COLO829 (cell line): Measurements from ENCODE around the gene ASIC4.

ENCODE experiments used
- DNase-seq: peaks from one replicate; pipeline ENCODE4 v3.0.0; 2012; ENCODE audit warnings: low spot score

ASIC4 gene

GRCh38 chr2:219498280-219499057 is 15.8 kb upstream of the ASIC4 start, which contains the start of gene GMPPA:
TSS of gene GMPPA (plus strand) at chr2:219498891. CDS start at chr2:219499976, 1,085 bp downstream.
- DNase-seq: peak; percentile 100

- no peak for DNase-seq
Observed at GRCh38 chr2:219499058-219499307, 15.3 kb upstream of the ASIC4 start.

GRCh38 chr2:219499555-219499954 is 14.7 kb upstream of the ASIC4 start:
- DNase-seq: no peak

- no peak for DNase-seq
Observed at GRCh38 chr2:219500135-219500534, 14.1 kb upstream of the ASIC4 start.

GRCh38 chr2:219501849-219502248 is 12.4 kb upstream of the ASIC4 start:
- DNase-seq: no peak

- DNase-seq: no peak
Observed at GRCh38 chr2:219502618-219503017, 11.7 kb upstream of the ASIC4 start.

- DNase-seq: no peak
Observed at GRCh38 chr2:219505585-219505984, 8.7 kb upstream of the ASIC4 start.

GRCh38 chr2:219506153-219506801 is 8.0 kb upstream of the ASIC4 start:
- no peak for DNase-seq

GRCh38 chr2:219506802-219507526 is 7.3 kb upstream of the ASIC4 start:
- DNase-seq: no peak

GRCh38 chr2:219507581-219508443 is 6.5 kb upstream of the ASIC4 start:
- no peak for DNase-seq

- DNase-seq: no peak
Observed at GRCh38 chr2:219508444-219508734, 5.9 kb upstream of the ASIC4 start.

- DNase-seq: no peak
Observed at GRCh38 chr2:219508971-219509779, 5.1 kb upstream of the ASIC4 start.

GRCh38 chr2:219509780-219510511 is 4.3 kb upstream of the ASIC4 start:
- DNase-seq: no peak

GRCh38 chr2:219510512-219511135 is 3.7 kb upstream of the ASIC4 start:
- DNase-seq: no peak

GRCh38 chr2:219511547-219512325 is 2.5 kb upstream of the ASIC4 start:
- no peak for DNase-seq

GRCh38 chr2:219512524-219513216 is 1.6 kb upstream of the ASIC4 start:
- DNase-seq: no peak

GRCh38 chr2:219513787-219514186 is 495 bp upstream of the ASIC4 start:
- no peak for DNase-seq

- DNase-seq: no peak
Observed at GRCh38 chr2:219514836-219515235, 554 bp downstream of the ASIC4 start.
